ENCODE data around the gene FXYD6. TPM values are rescaled to one million over a fixed set of nuclear protein-coding genes. Genes with fewer than 3 reads are reported as not detected.

Gene FXYD6
- total and polyA plus RNA-seq, 4 donors: 14.5 to 28.7 (median 28.4) TPM

- Histone ChIP-seq H3K36me3 (ENCODE audit: control insufficient read depth in 1 of 2, insufficient read depth in 2 of 2, low read length in 1 of 2) (no peaks in the 10 kb centered on the region), H3K9me3 (ENCODE audit: control insufficient read depth, low read length) (no peaks in the 10 kb centered on the region), H3K27me3 (ENCODE audit: control insufficient read depth in 1 of 2, insufficient read depth in 2 of 2, low read length in 1 of 2) (no peaks in the 10 kb centered on the region), H3K4me1 (ENCODE audit: control insufficient read depth in 1 of 2, insufficient read depth in 2 of 2, low read length in 2 of 2) (no peaks in the 10 kb centered on the region), H3K4me3 (ENCODE audit: low read length in 2 of 2) (no peak overlapping the region), H3K27ac (ENCODE audit: low read depth in 1 of 2, low read length in 2 of 2) (no peak overlapping the region)
- DNase-seq: no peak
- no peak for ATAC-seq (ENCODE audit: low FRiP score)
- intact Hi-C loops (cut with DNase I): no loop called here
- WGBS, 2 donors: 29 to 32% methylated on average over 29 of the region's 29 CpGs
These were observed 81.5 kb downstream of the FXYD6 start for GRCh38 chr11:117794772-117795629.

GRCh38 chr11:117794135-117794534 is 82.3 kb downstream of the FXYD6 start:
- intact Hi-C loops (cut with DNase I): no loop called here
- no peaks in the 10 kb centered on the region for H3K27me3 ChIP-seq (ENCODE audit: control insufficient read depth in 1 of 2, insufficient read depth in 2 of 2, low read length in 1 of 2)
- 66 to 71% methylated on average over 10 of the region's 10 CpGs for WGBS, 2 donors

GRCh38 chr11:117793583-117793982 is 82.9 kb downstream of the FXYD6 start:
- Histone ChIP-seq H3K4me1 (ENCODE audit: control insufficient read depth in 1 of 2, insufficient read depth in 2 of 2, low read length in 2 of 2) (no peaks in the 10 kb centered on the region), H3K27ac (ENCODE audit: low read depth in 1 of 2, low read length in 2 of 2) (no peak overlapping the region), H3K9me3 (ENCODE audit: control insufficient read depth, low read length) (no peaks in the 10 kb centered on the region), H3K4me3 (ENCODE audit: low read length in 2 of 2) (no peak overlapping the region), H3K36me3 (ENCODE audit: control insufficient read depth in 1 of 2, insufficient read depth in 2 of 2, low read length in 1 of 2) (no peaks in the 10 kb centered on the region), H3K27me3 (ENCODE audit: control insufficient read depth in 1 of 2, insufficient read depth in 2 of 2, low read length in 1 of 2) (no peaks in the 10 kb centered on the region)
- WGBS, 2 donors: 69 to 77% methylated on average over 9 of the region's 9 CpGs
- ATAC-seq (ENCODE audit: low FRiP score) (no peak), DNase-seq (no peak)
- intact Hi-C loops (cut with DNase I): no loop called here

More at GRCh38 chr11:117794135-117794534, 82.3 kb downstream of the FXYD6 start:
- Histone ChIP-seq H3K9me3 (ENCODE audit: control insufficient read depth, low read length) (no peaks in the 10 kb centered on the region), H3K27ac (ENCODE audit: low read depth in 1 of 2, low read length in 2 of 2) (no peak overlapping the region), H3K4me1 (ENCODE audit: control insufficient read depth in 1 of 2, insufficient read depth in 2 of 2, low read length in 2 of 2) (no peaks in the 10 kb centered on the region), H3K36me3 (ENCODE audit: control insufficient read depth in 1 of 2, insufficient read depth in 2 of 2, low read length in 1 of 2) (no peaks in the 10 kb centered on the region), H3K4me3 (ENCODE audit: low read length in 2 of 2) (no peak overlapping the region)
- ATAC-seq (ENCODE audit: low FRiP score) (no peak), DNase-seq (no peak)

- H3K36me3 ChIP-seq (ENCODE audit: control insufficient read depth in 1 of 2, insufficient read depth in 2 of 2, low read length in 1 of 2): no peaks in the 10 kb centered on the region
- ATAC-seq (ENCODE audit: low FRiP score) (no peak), DNase-seq (no peak)
- no peaks in the 10 kb centered on the region for H3K9me3 ChIP-seq (ENCODE audit: control insufficient read depth, low read length)
- no peaks in the 10 kb centered on the region for H3K4me1 ChIP-seq (ENCODE audit: control insufficient read depth in 1 of 2, insufficient read depth in 2 of 2, low read length in 2 of 2)
- 76 to 81% methylated on average over 6 of the region's 6 CpGs for WGBS, 2 donors
- no peak overlapping the region for H3K27ac ChIP-seq (ENCODE audit: low read depth in 1 of 2, low read length in 2 of 2)
- intact Hi-C loops (cut with DNase I): no loop called here
- H3K4me3 ChIP-seq (ENCODE audit: low read length in 2 of 2): no peak overlapping the region
- no peaks in the 10 kb centered on the region for H3K27me3 ChIP-seq (ENCODE audit: control insufficient read depth in 1 of 2, insufficient read depth in 2 of 2, low read length in 1 of 2)
These were observed 83.5 kb downstream of the FXYD6 start for GRCh38 chr11:117792992-117793391.

- H3K27me3 ChIP-seq (ENCODE audit: control insufficient read depth in 1 of 2, insufficient read depth in 2 of 2, low read length in 1 of 2): no peaks in the 10 kb centered on the region
- 69 to 71% methylated on average over 5 of the region's 5 CpGs for WGBS, 2 donors
- intact Hi-C loops (cut with DNase I): no loop called here
- no peak for ATAC-seq (ENCODE audit: low FRiP score)
- no peak overlapping the region for H3K4me3 ChIP-seq (ENCODE audit: low read length in 2 of 2)
- no peaks in the 10 kb centered on the region for H3K36me3 ChIP-seq (ENCODE audit: control insufficient read depth in 1 of 2, insufficient read depth in 2 of 2, low read length in 1 of 2)
- no peaks in the 10 kb centered on the region for H3K9me3 ChIP-seq (ENCODE audit: control insufficient read depth, low read length)
- no peak overlapping the region for H3K27ac ChIP-seq (ENCODE audit: low read depth in 1 of 2, low read length in 2 of 2)
- H3K4me1 ChIP-seq (ENCODE audit: control insufficient read depth in 1 of 2, insufficient read depth in 2 of 2, low read length in 2 of 2): no peaks in the 10 kb centered on the region
- no peak for DNase-seq
These were observed 84.2 kb downstream of the FXYD6 start for GRCh38 chr11:117792241-117792640.

GRCh38 chr11:117790279-117790678 is 86.2 kb downstream of the FXYD6 start:
- WGBS, 2 donors: 65 to 67% methylated on average over 3 of the region's 3 CpGs
- Histone ChIP-seq H3K4me1 (ENCODE audit: control insufficient read depth in 1 of 2, insufficient read depth in 2 of 2, low read length in 2 of 2) (no peaks in the 10 kb centered on the region), H3K27ac (ENCODE audit: low read depth in 1 of 2, low read length in 2 of 2) (no peak overlapping the region), H3K9me3 (ENCODE audit: control insufficient read depth, low read length) (no peaks in the 10 kb centered on the region), H3K36me3 (ENCODE audit: control insufficient read depth in 1 of 2, insufficient read depth in 2 of 2, low read length in 1 of 2) (no peaks in the 10 kb centered on the region), H3K4me3 (ENCODE audit: low read length in 2 of 2) (no peak overlapping the region), H3K27me3 (ENCODE audit: control insufficient read depth in 1 of 2, insufficient read depth in 2 of 2, low read length in 1 of 2) (no peaks in the 10 kb centered on the region)
- intact Hi-C loops (cut with DNase I): no loop called here
- DNase-seq (no peak), ATAC-seq (ENCODE audit: low FRiP score) (no peak)

GRCh38 chr11:117789241-117789640 is 87.2 kb downstream of the FXYD6 start:
- Histone ChIP-seq H3K4me3 (ENCODE audit: low read length in 2 of 2) (no peak overlapping the region), H3K27me3 (ENCODE audit: control insufficient read depth in 1 of 2, insufficient read depth in 2 of 2, low read length in 1 of 2) (no peaks in the 10 kb centered on the region), H3K4me1 (ENCODE audit: control insufficient read depth in 1 of 2, insufficient read depth in 2 of 2, low read length in 2 of 2) (no peaks in the 10 kb centered on the region), H3K27ac (ENCODE audit: low read depth in 1 of 2, low read length in 2 of 2) (no peak overlapping the region), H3K36me3 (ENCODE audit: control insufficient read depth in 1 of 2, insufficient read depth in 2 of 2, low read length in 1 of 2) (no peaks in the 10 kb centered on the region), H3K9me3 (ENCODE audit: control insufficient read depth, low read length) (no peaks in the 10 kb centered on the region)
- 79 to 84% methylated on average over 4 of the region's 4 CpGs for WGBS, 2 donors
- no peak for ATAC-seq (ENCODE audit: low FRiP score)
- DNase-seq: no peak
- intact Hi-C loops (cut with DNase I): no loop called here

Data from aorta (tissue), 5 donors.